ENCODE results near the gene APLP2. TPM values are rescaled to one million over a fixed set of nuclear protein-coding genes. Genes with fewer than 3 reads are reported as not detected.
"Not testable (repeated sequence)": the region's sequence is repeated elsewhere in the genome, so short reads cannot be mapped to it uniquely, and the experiment has no call there.

The APLP2 gene
- polyA plus RNA-seq, 4 donors, result 72.7 to 482 (median 138) TPM

DNA sequence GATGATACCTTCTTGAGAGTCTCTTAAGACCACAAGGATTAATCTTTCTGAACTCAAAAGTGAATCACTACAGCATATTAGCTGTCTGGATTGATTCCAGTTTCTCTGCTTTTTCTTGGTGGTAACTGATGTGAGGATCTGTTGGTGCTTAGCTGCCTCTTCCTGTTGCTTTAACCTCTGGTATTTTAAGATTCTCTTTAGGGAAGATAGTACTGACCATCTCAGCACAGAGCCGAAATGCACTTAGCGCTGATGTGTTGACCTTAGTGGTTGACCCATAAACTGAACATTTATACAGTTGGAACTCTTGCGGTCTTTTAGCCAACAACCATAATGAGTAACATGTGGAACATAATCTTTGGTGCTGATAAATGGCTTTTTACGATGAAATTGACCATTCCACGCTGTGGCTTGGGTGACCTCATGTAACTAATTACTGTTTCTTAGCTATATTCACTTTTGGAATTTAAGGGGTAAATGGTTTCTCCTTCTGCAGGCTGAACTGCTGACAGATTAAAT lies 33.7 kb downstream of the APLP2 start:
- no peak for FAIRE-seq
- no peak overlapping the region for H3K4me3 ChIP-seq (ENCODE audit: low read depth in 1 of 3, low read length in 3 of 3)
- DNase-seq, result no peak
- no peaks in the 10 kb centered on the region for H3K27me3 ChIP-seq (ENCODE audit: control insufficient read depth in 3 of 3, insufficient read depth in 3 of 3, low read length in 3 of 3)
- H3K9me3 ChIP-seq (ENCODE audit: control insufficient read depth in 2 of 2, insufficient read depth in 1 of 2, low read depth in 1 of 2, low read length in 1 of 2), result no peaks in the 10 kb centered on the region
- peaks cover 0 to 5% (median 0%) of the 10 kb centered on the region in 3 donors for H3K4me1 ChIP-seq (ENCODE audit: control insufficient read depth in 3 of 3, insufficient read depth in 2 of 3, low read depth in 1 of 3, low read length in 2 of 3)
- no peaks in the 10 kb centered on the region for H3K36me3 ChIP-seq (ENCODE audit: control insufficient read depth in 3 of 3, insufficient read depth in 2 of 3, low read depth in 1 of 3, low read length in 3 of 3)
- WGBS, 3 donors, result 52 to 77% (median 74%) methylated on average over 5 of the region's 5 CpGs
- no peak overlapping the region for H3K27ac ChIP-seq (ENCODE audit: low read depth in 1 of 3, low read length in 2 of 3)

DNA sequence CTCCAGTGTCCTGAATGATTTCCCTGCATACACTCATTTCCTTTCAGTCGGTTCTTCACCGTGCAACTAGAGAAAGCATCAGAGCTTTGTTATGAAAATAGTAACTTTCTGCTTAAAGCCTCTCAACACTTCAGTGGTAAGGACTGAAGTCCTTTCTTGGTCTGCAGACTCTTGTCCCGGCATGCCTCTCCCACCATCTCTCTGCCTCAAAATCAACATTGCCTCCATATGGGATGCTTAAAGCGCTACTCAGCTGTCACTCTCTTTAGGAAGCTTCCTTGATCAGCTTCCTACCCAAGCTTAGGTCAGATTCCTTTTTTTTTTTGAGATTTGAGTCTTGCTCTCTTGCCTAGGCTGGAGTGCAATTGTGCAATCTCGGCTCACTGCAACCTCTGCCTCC lies 36.7 kb downstream of the APLP2 start:
- H3K27me3 ChIP-seq (ENCODE audit: control insufficient read depth in 3 of 3, insufficient read depth in 3 of 3, low read length in 3 of 3), result no peaks in the 10 kb centered on the region
- FAIRE-seq (no peak), DNase-seq (no peak)
- peaks cover 2 to 12% (median 5%) of the 10 kb centered on the region in 3 donors for H3K36me3 ChIP-seq (ENCODE audit: control insufficient read depth in 3 of 3, insufficient read depth in 2 of 3, low read depth in 1 of 3, low read length in 3 of 3)
- H3K4me3 ChIP-seq (ENCODE audit: low read depth in 1 of 3, low read length in 3 of 3), result no peak overlapping the region
- peaks cover 0 to 5% (median 0%) of the 10 kb centered on the region in 3 donors for H3K4me1 ChIP-seq (ENCODE audit: control insufficient read depth in 3 of 3, insufficient read depth in 2 of 3, low read depth in 1 of 3, low read length in 2 of 3)
- WGBS, 3 donors, result 87 to 93% (median 92%) methylated on average over 5 of the region's 5 CpGs
- H3K27ac ChIP-seq (ENCODE audit: low read depth in 1 of 3, low read length in 2 of 3), result no peak overlapping the region
- H3K9me3 ChIP-seq (ENCODE audit: control insufficient read depth in 2 of 2, insufficient read depth in 1 of 2, low read depth in 1 of 2, low read length in 1 of 2), result no peaks in the 10 kb centered on the region

DNA sequence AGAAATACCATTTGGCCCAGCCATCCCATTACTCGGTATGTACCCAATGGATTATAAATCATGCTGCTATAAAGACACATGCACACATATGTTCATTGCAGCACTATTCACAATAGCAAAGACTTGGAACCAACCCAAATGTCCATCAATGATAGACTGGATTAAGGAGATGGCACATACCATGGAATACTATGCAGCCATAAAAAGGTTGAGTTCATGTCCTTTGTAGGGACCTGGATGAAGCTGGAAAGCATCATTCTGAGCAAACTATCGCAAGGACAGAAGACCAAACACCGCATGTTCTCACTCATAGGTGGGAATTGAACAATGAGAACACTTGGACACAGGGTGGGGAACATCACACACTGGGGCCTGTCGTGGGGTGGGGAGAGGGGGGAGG lies 39.0 kb downstream of the APLP2 start:
- not testable (repeated sequence) for DNase-seq; H3K27me3 ChIP-seq (ENCODE audit: control insufficient read depth in 3 of 3, insufficient read depth in 3 of 3, low read length in 3 of 3); H3K9me3 ChIP-seq (ENCODE audit: control insufficient read depth in 2 of 2, insufficient read depth in 1 of 2, low read depth in 1 of 2, low read length in 1 of 2); FAIRE-seq; H3K27ac ChIP-seq (ENCODE audit: low read depth in 1 of 3, low read length in 2 of 3); H3K4me3 ChIP-seq (ENCODE audit: low read depth in 1 of 3, low read length in 3 of 3); H3K4me1 ChIP-seq (ENCODE audit: control insufficient read depth in 3 of 3, insufficient read depth in 2 of 3, low read depth in 1 of 3, low read length in 2 of 3)
- peaks cover 5 to 24% (median 11%) of the 10 kb centered on the region in 3 donors for H3K36me3 ChIP-seq (ENCODE audit: control insufficient read depth in 3 of 3, insufficient read depth in 2 of 3, low read depth in 1 of 3, low read length in 3 of 3)
- WGBS, 3 donors, result 87 to 98% (median 92%) methylated on average over 4 of the region's 4 CpGs

DNA sequence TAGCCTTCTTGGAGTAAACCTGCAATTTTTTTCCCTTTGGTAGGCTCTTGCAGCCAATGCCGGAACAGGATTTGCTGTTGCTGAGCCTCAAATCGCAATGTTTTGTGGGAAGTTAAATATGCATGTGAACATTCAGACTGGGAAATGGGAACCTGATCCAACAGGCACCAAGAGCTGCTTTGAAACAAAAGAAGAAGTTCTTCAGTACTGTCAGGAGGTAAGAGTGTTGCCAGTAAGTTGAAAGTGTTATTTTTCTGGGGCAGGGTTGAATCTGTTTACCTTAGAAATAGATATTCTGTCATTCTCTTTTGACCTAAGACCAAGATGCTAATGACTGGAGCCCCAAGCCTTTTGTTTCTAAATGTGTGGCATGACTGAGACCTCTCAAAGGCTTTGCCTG lies 39.7 kb downstream of the APLP2 start:
- H3K4me1 ChIP-seq (ENCODE audit: control insufficient read depth in 3 of 3, insufficient read depth in 2 of 3, low read depth in 1 of 3, low read length in 2 of 3), result no peaks in the 10 kb centered on the region
- DNase-seq (no peak), FAIRE-seq (no peak)
- peaks cover 5 to 24% (median 11%) of the 10 kb centered on the region in 3 donors for H3K36me3 ChIP-seq (ENCODE audit: control insufficient read depth in 3 of 3, insufficient read depth in 2 of 3, low read depth in 1 of 3, low read length in 3 of 3)
- H3K27ac ChIP-seq (ENCODE audit: low read depth in 1 of 3, low read length in 2 of 3), result no peak overlapping the region
- no peak overlapping the region for H3K4me3 ChIP-seq (ENCODE audit: low read depth in 1 of 3, low read length in 3 of 3)
- no peaks in the 10 kb centered on the region for H3K27me3 ChIP-seq (ENCODE audit: control insufficient read depth in 3 of 3, insufficient read depth in 3 of 3, low read length in 3 of 3)
- no peaks in the 10 kb centered on the region for H3K9me3 ChIP-seq (ENCODE audit: control insufficient read depth in 2 of 2, insufficient read depth in 1 of 2, low read depth in 1 of 2, low read length in 1 of 2)
- 90 to 99% (median 94%) methylated on average over 2 of the region's 2 CpGs for WGBS, 3 donors

DNA sequence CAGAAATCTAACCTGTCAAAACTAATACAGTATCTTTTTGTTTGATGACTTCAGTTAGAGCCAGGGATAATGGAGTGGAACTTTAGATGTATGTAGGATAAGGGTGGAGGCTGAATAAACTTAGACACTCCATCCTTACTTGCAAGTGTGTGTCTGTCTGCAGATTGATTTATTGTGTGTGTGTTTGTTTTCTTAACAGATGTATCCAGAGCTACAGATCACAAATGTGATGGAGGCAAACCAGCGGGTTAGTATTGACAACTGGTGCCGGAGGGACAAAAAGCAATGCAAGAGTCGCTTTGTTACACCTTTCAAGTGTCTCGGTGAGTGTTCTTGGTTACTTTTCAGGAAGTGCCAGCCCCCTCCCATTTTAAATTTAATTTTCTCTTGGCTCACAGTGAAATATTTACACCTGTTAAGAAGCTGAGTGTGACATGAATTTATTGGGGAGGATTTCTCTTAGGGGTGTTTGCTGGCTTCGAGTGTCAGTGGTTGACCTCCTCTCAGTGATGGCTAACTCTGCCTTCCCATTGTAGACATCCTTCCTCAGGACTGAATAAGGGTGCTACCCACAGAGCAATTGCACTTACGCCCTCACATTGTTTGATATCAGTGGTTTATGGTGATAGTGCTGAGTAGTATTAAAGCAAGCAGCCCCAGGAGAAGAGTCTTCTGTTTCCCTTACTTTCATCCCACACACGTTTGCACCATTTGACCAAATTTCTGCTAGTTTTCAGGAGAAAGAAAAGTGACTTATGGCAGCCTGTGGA lies 40.8 kb downstream of the APLP2 start:
- Histone ChIP-seq H3K4me1 (ENCODE audit: control insufficient read depth in 3 of 3, insufficient read depth in 2 of 3, low read depth in 1 of 3, low read length in 2 of 3) (no peaks in the 10 kb centered on the region), H3K27me3 (ENCODE audit: control insufficient read depth in 3 of 3, insufficient read depth in 3 of 3, low read length in 3 of 3) (no peaks in the 10 kb centered on the region), H3K36me3 (ENCODE audit: control insufficient read depth in 3 of 3, insufficient read depth in 2 of 3, low read depth in 1 of 3, low read length in 3 of 3) (peaks cover 5 to 24% (median 11%) of the 10 kb centered on the region in 3 donors), H3K27ac (ENCODE audit: low read depth in 1 of 3, low read length in 2 of 3) (no peak overlapping the region), H3K4me3 (ENCODE audit: low read depth in 1 of 3, low read length in 3 of 3) (no peak overlapping the region), H3K9me3 (ENCODE audit: control insufficient read depth in 2 of 2, insufficient read depth in 1 of 2, low read depth in 1 of 2, low read length in 1 of 2) (no peaks in the 10 kb centered on the region)
- 87 to 91% (median 90%) methylated on average over 7 of the region's 7 CpGs for WGBS, 3 donors
- FAIRE-seq (no peak), DNase-seq (no peak)

DNA sequence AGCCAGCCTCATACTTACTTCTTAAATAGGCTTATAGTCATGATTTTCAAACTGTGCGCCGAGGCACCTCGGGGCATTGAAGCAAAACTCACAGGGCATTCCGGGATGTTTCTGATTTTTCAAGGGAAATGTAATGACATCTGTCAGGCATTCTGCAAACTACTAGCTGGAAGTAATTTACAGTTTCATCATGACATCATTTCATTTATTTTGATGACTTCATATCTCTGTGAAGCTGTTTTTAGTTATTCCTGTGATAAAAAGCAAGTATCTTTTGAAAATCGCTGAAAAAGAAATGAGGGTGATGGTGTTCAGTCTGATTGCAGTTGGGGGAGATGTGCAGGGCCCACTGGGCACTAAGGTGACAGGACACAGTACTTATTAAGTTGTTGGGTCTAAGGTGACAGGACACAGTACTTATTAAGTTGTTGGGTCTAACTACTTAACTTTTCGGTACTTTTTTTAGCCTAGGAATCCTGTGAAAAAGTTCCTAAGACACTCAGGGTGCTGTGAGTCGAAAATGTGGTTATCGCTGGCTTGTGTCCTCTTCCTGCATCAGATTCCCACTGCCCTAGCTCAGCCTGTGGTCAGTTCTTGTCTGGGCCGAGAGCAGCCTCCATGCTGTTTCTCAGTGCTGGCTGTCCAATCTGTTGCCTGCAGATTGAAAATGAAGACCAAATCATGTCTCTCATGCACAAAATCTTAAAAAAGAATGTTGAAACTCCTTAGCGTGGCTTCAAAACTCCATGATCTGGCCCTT lies 42.6 kb downstream of the APLP2 start:
- H3K36me3 ChIP-seq (ENCODE audit: control insufficient read depth in 3 of 3, insufficient read depth in 2 of 3, low read depth in 1 of 3, low read length in 3 of 3), result peaks cover 5 to 31% (median 11%) of the 10 kb centered on the region in 3 donors
- no peaks in the 10 kb centered on the region for H3K27me3 ChIP-seq (ENCODE audit: control insufficient read depth in 3 of 3, insufficient read depth in 3 of 3, low read length in 3 of 3)
- 95 to 99% (median 97%) methylated on average over 10 of the region's 10 CpGs for WGBS, 3 donors
- H3K9me3 ChIP-seq (ENCODE audit: control insufficient read depth in 2 of 2, insufficient read depth in 1 of 2, low read depth in 1 of 2, low read length in 1 of 2), result no peaks in the 10 kb centered on the region
- no peaks in the 10 kb centered on the region for H3K4me1 ChIP-seq (ENCODE audit: control insufficient read depth in 3 of 3, insufficient read depth in 2 of 3, low read depth in 1 of 3, low read length in 2 of 3)
- H3K4me3 ChIP-seq (ENCODE audit: low read depth in 1 of 3, low read length in 3 of 3), result no peak overlapping the region
- FAIRE-seq (no peak), DNase-seq (no peak)
- H3K27ac ChIP-seq (ENCODE audit: low read depth in 1 of 3, low read length in 2 of 3), result no peak overlapping the region

DNA sequence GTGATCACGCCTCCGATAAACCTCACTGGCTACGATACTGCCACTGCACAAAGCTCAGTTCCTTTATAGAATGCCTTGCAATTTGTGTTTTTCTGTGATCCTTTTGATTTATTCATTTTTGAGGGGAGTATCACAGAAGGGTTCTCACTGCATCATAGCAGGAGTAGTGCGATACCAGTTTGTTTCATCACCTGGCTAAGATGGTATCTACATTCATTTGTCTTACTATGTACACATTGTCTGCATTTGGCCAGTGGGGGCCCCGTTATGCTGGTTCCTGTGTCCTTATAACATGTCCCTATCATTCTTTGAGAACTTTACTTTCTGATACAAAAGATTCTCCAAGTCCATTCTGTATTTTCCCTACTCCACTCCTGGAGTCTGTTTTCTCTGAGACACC lies 44.6 kb downstream of the APLP2 start:
- no peak overlapping the region for H3K4me3 ChIP-seq (ENCODE audit: low read depth in 1 of 3, low read length in 3 of 3)
- H3K9me3 ChIP-seq (ENCODE audit: control insufficient read depth in 2 of 2, insufficient read depth in 1 of 2, low read depth in 1 of 2, low read length in 1 of 2), result no peaks in the 10 kb centered on the region
- WGBS, 3 donors, result 74 to 88% (median 80%) methylated on average over 5 of the region's 5 CpGs
- H3K4me1 ChIP-seq (ENCODE audit: control insufficient read depth in 3 of 3, insufficient read depth in 2 of 3, low read depth in 1 of 3, low read length in 2 of 3), result peaks cover 0 to 6% (median 2%) of the 10 kb centered on the region in 3 donors
- DNase-seq (no peak), FAIRE-seq (no peak)
- peaks cover 5 to 42% (median 11%) of the 10 kb centered on the region in 3 donors for H3K36me3 ChIP-seq (ENCODE audit: control insufficient read depth in 3 of 3, insufficient read depth in 2 of 3, low read depth in 1 of 3, low read length in 3 of 3)
- H3K27ac ChIP-seq (ENCODE audit: low read depth in 1 of 3, low read length in 2 of 3), result no peak overlapping the region
- H3K27me3 ChIP-seq (ENCODE audit: control insufficient read depth in 3 of 3, insufficient read depth in 3 of 3, low read length in 3 of 3), result no peaks in the 10 kb centered on the region

DNA sequence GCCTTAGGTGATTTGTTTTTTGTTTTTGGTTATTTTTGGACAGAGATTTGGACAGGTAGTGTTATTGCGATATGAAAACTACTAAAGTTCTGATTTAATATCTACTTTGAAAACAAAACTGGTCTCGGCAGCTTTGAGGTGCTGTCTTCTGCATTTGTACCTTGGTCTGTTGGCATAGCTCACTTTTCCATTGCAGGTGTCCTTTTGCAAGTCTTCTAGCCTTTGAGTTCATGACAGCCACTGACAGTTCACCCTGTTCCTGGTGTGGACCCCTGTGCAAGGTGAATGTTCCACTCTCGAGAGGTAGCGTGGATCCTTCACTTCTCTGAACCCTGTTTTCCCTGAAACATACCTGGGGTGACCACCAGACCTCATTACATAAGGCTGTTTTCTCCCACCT lies 45.0 kb downstream of the APLP2 start:
- Histone ChIP-seq H3K27ac (ENCODE audit: low read depth in 1 of 3, low read length in 2 of 3) (no peak overlapping the region), H3K4me3 (ENCODE audit: low read depth in 1 of 3, low read length in 3 of 3) (no peak overlapping the region), H3K9me3 (ENCODE audit: control insufficient read depth in 2 of 2, insufficient read depth in 1 of 2, low read depth in 1 of 2, low read length in 1 of 2) (no peaks in the 10 kb centered on the region), H3K27me3 (ENCODE audit: control insufficient read depth in 3 of 3, insufficient read depth in 3 of 3, low read length in 3 of 3) (no peaks in the 10 kb centered on the region), H3K36me3 (ENCODE audit: control insufficient read depth in 3 of 3, insufficient read depth in 2 of 3, low read depth in 1 of 3, low read length in 3 of 3) (peaks cover 5 to 39% (median 11%) of the 10 kb centered on the region in 3 donors), H3K4me1 (ENCODE audit: control insufficient read depth in 3 of 3, insufficient read depth in 2 of 3, low read depth in 1 of 3, low read length in 2 of 3) (peaks cover 0 to 6% (median 2%) of the 10 kb centered on the region in 3 donors)
- 26 to 66% (median 48%) methylated on average over 4 of the region's 4 CpGs for WGBS, 3 donors
- DNase-seq, result peak in 1 of 2 donors; percentile 43
- FAIRE-seq, result no peak

All from small intestine (tissue), 7 donors.